Liver (tissue), 2 donors: ENCODE results near the gene CLDN25.

Experiments
- MAX ChIP-seq: IDR thresholded peaks from 2 replicates; pipeline ENCODE4 v1.6.1; 2016; ENCODE audit warnings: antibody characterized with exemption
- TF ChIP-seq, protein P1 (sequence below): fragments of 150-350 bp; IDR thresholded peaks from 2 replicates; pipeline ENCODE4 v1.5.1; 2017; ENCODE audit warnings: improper control_type of control experiment, low read depth, low read length; ENCODE audit not compliant: missing input control
- donor health status: healthy.

GRCh38 chr11:113782134-113782533, 2.5 kb downstream of the CLDN25 start:
- no peak for TF ChIP-seq MAX
- TF ChIP-seq, protein P1, sequence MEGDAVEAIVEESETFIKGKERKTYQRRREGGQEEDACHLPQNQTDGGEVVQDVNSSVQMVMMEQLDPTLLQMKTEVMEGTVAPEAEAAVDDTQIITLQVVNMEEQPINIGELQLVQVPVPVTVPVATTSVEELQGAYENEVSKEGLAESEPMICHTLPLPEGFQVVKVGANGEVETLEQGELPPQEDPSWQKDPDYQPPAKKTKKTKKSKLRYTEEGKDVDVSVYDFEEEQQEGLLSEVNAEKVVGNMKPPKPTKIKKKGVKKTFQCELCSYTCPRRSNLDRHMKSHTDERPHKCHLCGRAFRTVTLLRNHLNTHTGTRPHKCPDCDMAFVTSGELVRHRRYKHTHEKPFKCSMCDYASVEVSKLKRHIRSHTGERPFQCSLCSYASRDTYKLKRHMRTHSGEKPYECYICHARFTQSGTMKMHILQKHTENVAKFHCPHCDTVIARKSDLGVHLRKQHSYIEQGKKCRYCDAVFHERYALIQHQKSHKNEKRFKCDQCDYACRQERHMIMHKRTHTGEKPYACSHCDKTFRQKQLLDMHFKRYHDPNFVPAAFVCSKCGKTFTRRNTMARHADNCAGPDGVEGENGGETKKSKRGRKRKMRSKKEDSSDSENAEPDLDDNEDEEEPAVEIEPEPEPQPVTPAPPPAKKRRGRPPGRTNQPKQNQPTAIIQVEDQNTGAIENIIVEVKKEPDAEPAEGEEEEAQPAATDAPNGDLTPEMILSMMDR = no peak
